Activated CD4-positive, alpha-beta T cell treated with anti-CD3 and anti-CD28 coated beads, Interleukin-2, amount 50 U/mL, for 24 hours (primary cell): ENCODE measurements around the gene GFRAL.
"Not testable (repeated sequence)": the region's sequence is repeated elsewhere in the genome, so short reads cannot be mapped to it uniquely, and the experiment has no call there.

Experiments used
- DNase-seq, 2 donors: peaks; one replicate each; pipeline ENCODE4 v3.0.0-alpha.2; 2020; ENCODE audit warnings: low read depth in 1 of 2, low spot score in 1 of 2

Gene GFRAL

GRCh38 chr6:55327169-55327568, at the start of gene GFRAL:
Gene GFRAL, plus strand, starts transcription at chr6:55327469. Its CDS starts 86 bp downstream, at chr6:55327555.
- no peak for DNase-seq

GRCh38 chr6:55277646-55278045, 49.6 kb upstream of the GFRAL start:
- DNase-seq: no peak

- no peak for DNase-seq
Observed at GRCh38 chr6:55281215-55281614, 46.1 kb upstream of the GFRAL start.

GRCh38 chr6:55282115-55282514, 45.2 kb upstream of the GFRAL start:
- DNase-seq: no peak

- DNase-seq: no peak
Observed at GRCh38 chr6:55286824-55287223, 40.4 kb upstream of the GFRAL start.

- DNase-seq: no peak
Observed at GRCh38 chr6:55290736-55291135, 36.5 kb upstream of the GFRAL start.

GRCh38 chr6:55293116-55293515, 34.2 kb upstream of the GFRAL start:
- no peak for DNase-seq

- DNase-seq: not testable (repeated sequence)
Observed at GRCh38 chr6:55297214-55297613, 30.1 kb upstream of the GFRAL start.

GRCh38 chr6:55299286-55299985, 27.8 kb upstream of the GFRAL start:
- DNase-seq: no peak

- DNase-seq: no peak
Observed at GRCh38 chr6:55304747-55305146, 22.5 kb upstream of the GFRAL start.

- DNase-seq: no peak
Observed at GRCh38 chr6:55319961-55320695, 7.1 kb upstream of the GFRAL start.

- DNase-seq: no peak
Observed at GRCh38 chr6:55320696-55321086, 6.6 kb upstream of the GFRAL start.

GRCh38 chr6:55377150-55377549, 49.9 kb downstream of the GFRAL start:
- no peak for DNase-seq

GRCh38 chr6:55379471-55379870, 52.2 kb downstream of the GFRAL start:
- no peak for DNase-seq

- DNase-seq: no peak
Observed at GRCh38 chr6:55379895-55380294, 52.6 kb downstream of the GFRAL start.

- no peak for DNase-seq
Observed at GRCh38 chr6:55388211-55388610, 60.9 kb downstream of the GFRAL start.

GRCh38 chr6:55395871-55396270, 68.6 kb downstream of the GFRAL start:
- no peak for DNase-seq

- no peak for DNase-seq
Observed at GRCh38 chr6:55397986-55398385, 70.7 kb downstream of the GFRAL start.

- DNase-seq: no peak
Observed at GRCh38 chr6:55399351-55399750, 72.1 kb downstream of the GFRAL start.

GRCh38 chr6:55405474-55406235, 78.4 kb downstream of the GFRAL start:
- no peak for DNase-seq

- DNase-seq: no peak
Observed at GRCh38 chr6:55410674-55411073, 83.4 kb downstream of the GFRAL start.

GRCh38 chr6:55423933-55424332, 96.7 kb downstream of the GFRAL start:
- DNase-seq: no peak
